HepG2 (cell line): ENCODE results near the gene HAP1.
"Not testable (repeated sequence)": the region's sequence is repeated elsewhere in the genome, so short reads cannot be mapped to it uniquely, and the experiment has no call there.

Source experiments
- FOXK2 ChIP-seq: fragments of 450-650 bp; IDR thresholded peaks from 2 replicates; pipeline ENCODE4 v1.6.1; 2016
- GABPA ChIP-seq, 2 experiments: IDR thresholded peaks; 2 replicates each; pipeline ENCODE4 v1.6.1; 2011 to 2016; ENCODE audit warnings: low read depth in 2 of 2, low read length in 1 of 2, missing biosample characterization in 1 of 2, missing genetic modification characterization in 1 of 2
- NR2C2 ChIP-seq: sonication (generic); formaldehyde crosslinking; IDR thresholded peaks from 2 replicates; pipeline ENCODE4 v1.4.0; 2020; ENCODE audit warnings: missing genetic modification reagents, mild to moderate bottlenecking, moderate library complexity, borderline replicate concordance
- XRCC5 ChIP-seq: fragments of 200-400 bp; formaldehyde crosslinking; optimal IDR thresholded peaks from 2 replicates; pipeline ENCODE3; 2017; ENCODE audit warnings: mild to moderate bottlenecking, low read length
- ZNF367 ChIP-seq: sonication (generic); formaldehyde crosslinking; IDR thresholded peaks from 2 replicates; pipeline ENCODE4 v1.4.0; 2020; ENCODE audit warnings: missing genetic modification reagents, borderline replicate concordance
- ZNF614 ChIP-seq: IDR thresholded peaks from 2 replicates; pipeline ENCODE4 v1.6.1; 2018; ENCODE audit warnings: missing biosample characterization, missing genetic modification reagents, inconsistent platforms, borderline replicate concordance
- TF ChIP-seq, protein P1 (sequence below): sonication (generic); formaldehyde crosslinking; IDR thresholded peaks from 2 replicates; pipeline ENCODE4 v1.4.0; 2020; ENCODE audit warnings: missing genetic modification reagents

DNA sequence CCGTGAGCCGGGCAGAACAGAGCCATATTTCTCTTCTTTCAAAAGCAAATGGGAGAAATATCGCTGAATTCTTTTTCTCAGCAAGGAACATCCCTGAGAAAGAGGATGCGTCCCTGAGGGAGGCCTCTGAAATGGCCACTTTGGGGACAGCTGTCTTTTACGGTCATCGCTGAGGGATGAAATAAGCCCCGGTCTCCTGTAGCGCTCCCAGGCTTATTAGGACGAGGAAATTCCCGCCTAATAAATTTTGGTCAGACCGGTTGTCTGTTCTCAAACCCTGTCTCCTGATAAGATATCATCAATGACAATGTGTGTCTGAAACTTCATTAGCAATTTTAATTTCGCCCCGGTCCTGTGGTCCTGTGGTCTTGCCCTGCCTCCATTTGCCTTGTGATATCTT is 48.7 kb downstream of the HAP1 start:
- TF ChIP-seq FOXK2; NR2C2 (CRISPR knock-in tag); ZNF614 (CRISPR knock-in tag); GABPA (IDR thresholded peaks at IDR 0.05; ENCODE audit: low read depth, low read length); GABPA (CRISPR knock-in tag; IDR thresholded peaks at IDR 0.05; ENCODE audit: low read depth); ZNF367; XRCC5: not testable (repeated sequence)
- TF ChIP-seq, protein P1, sequence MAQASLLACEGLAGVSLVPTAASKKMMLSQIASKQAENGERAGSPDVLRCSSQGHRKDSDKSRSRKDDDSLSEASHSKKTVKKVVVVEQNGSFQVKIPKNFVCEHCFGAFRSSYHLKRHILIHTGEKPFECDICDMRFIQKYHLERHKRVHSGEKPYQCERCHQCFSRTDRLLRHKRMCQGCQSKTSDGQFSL: not testable (repeated sequence)
